GM19463 (cell line): ENCODE measurements around the gene LINGO3.

Source experiments
- ATAC-seq: cut with Tn5 transposase; IDR thresholded peaks from one replicate; pipeline ENCODE4 v1.9.1; 2021; ENCODE audit warnings: mild to moderate bottlenecking, moderate library complexity; ENCODE audit not compliant: unreplicated experiment

The LINGO3 gene

GRCh38 chr19:2306281-2306806 is 1.6 kb downstream of the LINGO3 start:
- no peak for ATAC-seq

GRCh38 chr19:2305452-2306280 is 2.3 kb downstream of the LINGO3 start:
- ATAC-seq, result no peak

GRCh38 chr19:2303211-2303798 is 4.6 kb downstream of the LINGO3 start:
- ATAC-seq, result no peak

GRCh38 chr19:2302319-2303210 is 5.4 kb downstream of the LINGO3 start:
- no peak for ATAC-seq

GRCh38 chr19:2300533-2300932 is 7.4 kb downstream of the LINGO3 start:
- ATAC-seq, result no peak

- ATAC-seq, result no peak
Observed at GRCh38 chr19:2296141-2296540, 11.8 kb downstream of the LINGO3 start.

GRCh38 chr19:2294687-2295335 is 13.1 kb downstream of the LINGO3 start:
- no peak for ATAC-seq

- ATAC-seq, result no peak
Observed at GRCh38 chr19:2291185-2291751, 16.7 kb downstream of the LINGO3 start.

GRCh38 chr19:2290441-2291184 is 17.3 kb downstream of the LINGO3 start:
- no peak for ATAC-seq

GRCh38 chr19:2289714-2290435 is 18.1 kb downstream of the LINGO3 start:
- ATAC-seq, result no peak

- no peak for ATAC-seq
Observed at GRCh38 chr19:2288818-2289713, 18.9 kb downstream of the LINGO3 start.

- no peak for ATAC-seq
Observed at GRCh38 chr19:2288338-2288817, 19.6 kb downstream of the LINGO3 start.

- ATAC-seq, result no peak
Observed at GRCh38 chr19:2287585-2288337, 20.2 kb downstream of the LINGO3 start.

- no peak for ATAC-seq
Observed at GRCh38 chr19:2286402-2287140, 21.4 kb downstream of the LINGO3 start.

GRCh38 chr19:2283835-2284507 is 24.0 kb downstream of the LINGO3 start:
- ATAC-seq, result no peak

GRCh38 chr19:2282862-2283237 is 25.1 kb downstream of the LINGO3 start:
- ATAC-seq, result no peak
